Measurements from ENCODE around the gene PAH.

PAH gene

GRCh38 chr12:102921240-102921639 is 4.2 kb upstream of the PAH start:
- DNase-seq (ENCODE audit: extremely low read depth, low read depth), result no peak

GRCh38 chr12:102920271-102920670 is 3.2 kb upstream of the PAH start:
- no peak for DNase-seq (ENCODE audit: extremely low read depth, low read depth)
- no peak for TF ChIP-seq CTCF (IDR thresholded peaks at IDR 0.05; ENCODE audit: low read depth, low read length)

More at GRCh38 chr12:102921240-102921639, 4.2 kb upstream of the PAH start:
- TF ChIP-seq CTCF (IDR thresholded peaks at IDR 0.05; ENCODE audit: low read depth, low read length), result no peak

- no peak for DNase-seq (ENCODE audit: extremely low read depth, low read depth)
Measured at GRCh38 chr12:102918840-102919239, 1.8 kb upstream of the PAH start.

GRCh38 chr12:102916252-102917025 is 605 bp downstream of the PAH start:
- no peak for DNase-seq (ENCODE audit: extremely low read depth, low read depth)
- no peak for TF ChIP-seq CTCF (IDR thresholded peaks at IDR 0.05; ENCODE audit: low read depth, low read length)

More at GRCh38 chr12:102918840-102919239, 1.8 kb upstream of the PAH start:
- no peak for TF ChIP-seq CTCF (IDR thresholded peaks at IDR 0.05; ENCODE audit: low read depth, low read length)

- no peak for TF ChIP-seq CTCF (IDR thresholded peaks at IDR 0.05; ENCODE audit: low read depth, low read length)
- no peak for DNase-seq (ENCODE audit: extremely low read depth, low read depth)
Measured at GRCh38 chr12:102913453-102914226, 3.4 kb downstream of the PAH start.

- no peak for TF ChIP-seq CTCF (IDR thresholded peaks at IDR 0.05; ENCODE audit: low read depth, low read length)
- DNase-seq (ENCODE audit: extremely low read depth, low read depth), result no peak
Measured at GRCh38 chr12:102912258-102912657, 4.8 kb downstream of the PAH start.

DNA sequence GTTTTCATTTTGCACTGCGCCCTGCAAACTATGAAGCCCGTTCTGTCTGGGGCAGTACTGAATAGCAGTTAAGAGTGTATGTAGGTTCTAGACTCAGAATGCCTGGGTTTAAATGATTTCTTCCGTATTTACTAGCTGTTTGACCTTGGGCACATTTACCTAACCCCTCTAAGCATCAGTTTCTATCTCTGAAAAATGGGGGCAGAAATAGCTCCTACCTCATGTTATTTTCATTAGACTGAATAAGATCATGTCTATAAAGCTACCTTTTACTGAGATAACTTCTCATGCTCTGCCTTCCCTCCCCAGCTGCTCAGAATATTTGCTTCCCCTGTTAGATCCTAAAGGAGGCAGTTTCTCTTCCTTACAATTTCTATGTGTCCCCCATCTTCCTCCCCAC is 5.7 kb downstream of the PAH start:
- DNase-seq (ENCODE audit: extremely low read depth, low read depth), result no peak
- no peak for TF ChIP-seq CTCF (IDR thresholded peaks at IDR 0.05; ENCODE audit: low read depth, low read length)

All from AG09319 (cell line).